GM23248 (cell line): ENCODE data around the gene TMIGD3. TPM values are rescaled to one million over a fixed set of nuclear protein-coding genes. Genes with fewer than 3 reads are reported as not detected.

Experiments
- DNase-seq: peaks from one replicate; pipeline ENCODE4 v3.0.0-alpha.2; 2015
- H2AFZ ChIP-seq: fragments of 200-600 bp; sonication (generic); 2 replicates; pipeline ENCODE4 v1.6.1; 2016; ENCODE audit warnings: antibody characterized with exemption
- H3F3A ChIP-seq: fragments of 200-600 bp; sonication (generic); 2 replicates; pipeline ENCODE4 v1.6.1; 2016; ENCODE audit warnings: mild to moderate bottlenecking, antibody characterized with exemption, mixed run types; ENCODE audit not compliant: insufficient read depth
- H3K27ac ChIP-seq: fragments of 200-600 bp; sonication (generic); 2 replicates; pipeline ENCODE4 v1.5.1; 2016; ENCODE audit warnings: mild to moderate bottlenecking
- H3K27me3 ChIP-seq: fragments of 200-600 bp; sonication (generic); replicated peaks from 2 replicates; pipeline ENCODE4 v1.6.1; 2016; ENCODE audit warnings: mild to moderate bottlenecking; ENCODE audit not compliant: insufficient read depth
- H3K36me3 ChIP-seq: fragments of 200-600 bp; sonication (generic); 2 replicates; pipeline ENCODE4 v1.6.1; 2016; ENCODE audit warnings: low read depth, mild to moderate bottlenecking
- H3K4me1 ChIP-seq: fragments of 200-600 bp; sonication (generic); 2 replicates; pipeline ENCODE4 v1.6.1; 2016; ENCODE audit warnings: mild to moderate bottlenecking; ENCODE audit not compliant: insufficient read depth
- H3K4me2 ChIP-seq: fragments of 200-600 bp; sonication (generic); one replicate; pipeline ENCODE4 v1.6.1; 2016; ENCODE audit warnings: mild to moderate bottlenecking; ENCODE audit not compliant: unreplicated experiment
- H3K4me3 ChIP-seq: fragments of 200-600 bp; sonication (generic); 2 replicates; pipeline ENCODE4 v1.5.1; 2016; ENCODE audit warnings: mild to moderate bottlenecking
- H3K79me2 ChIP-seq: fragments of 200-600 bp; sonication (generic); 2 replicates; pipeline ENCODE4 v1.6.1; 2016; ENCODE audit warnings: mild to moderate bottlenecking; ENCODE audit not compliant: insufficient read depth
- H3K9ac ChIP-seq: fragments of 200-600 bp; sonication (generic); 2 replicates; pipeline ENCODE4 v1.6.1; 2016; ENCODE audit warnings: mild to moderate bottlenecking
- H3K9me2 ChIP-seq: fragments of 200-600 bp; sonication (generic); 2 replicates; pipeline ENCODE4 v1.6.1; 2016; ENCODE audit warnings: mixed run types, mild to moderate bottlenecking, moderate library complexity; ENCODE audit not compliant: insufficient read depth
- H3K9me3 ChIP-seq: fragments of 200-600 bp; sonication (generic); one replicate; pipeline ENCODE4 v1.6.1; 2017; ENCODE audit warnings: low read depth
- H4K20me1 ChIP-seq: fragments of 200-600 bp; sonication (generic); 2 replicates; pipeline ENCODE4 v1.6.0; 2016; ENCODE audit not compliant: insufficient read depth
- EZH2 ChIP-seq: fragments of 200-600 bp; sonication (generic); IDR thresholded peaks from 2 replicates; pipeline ENCODE4 v1.6.1; 2018; ENCODE audit warnings: antibody characterized with exemption, mild to moderate bottlenecking; ENCODE audit not compliant: insufficient read depth, poor library complexity, severe bottlenecking
- EZH2phosphoT487 ChIP-seq: fragments of 200-600 bp; sonication (generic); IDR thresholded peaks from 2 replicates; pipeline ENCODE4 v1.6.1; 2018; ENCODE audit warnings: antibody characterized with exemption, moderate library complexity, mild to moderate bottlenecking, low read depth; ENCODE audit not compliant: insufficient read depth
- WGBS, 2 experiments: methylation state at CpG; one replicate each; pipeline ENCODE4 v1.1.6; 2015 to 2017; ENCODE audit warnings: low lambda C conversion rate in 2 of 2, low coverage in 1 of 2; ENCODE audit errors: missing lambda C conversion rate in 2 of 2; 5-methylcytosine and 5-hydroxymethylcytosine counted together
- in situ Hi-C: fragments of 300-500 bp; cut with MboI; formaldehyde crosslinking; loops from 2 replicates; pipeline ENCODE4 v1.15.0; 2020
- polyA plus RNA-seq: library from polyadenylated mRNA; unstranded; fragments of >200 nt; fragmentation: Nextera tagmentation; extraction: Ambion mirVana; gene quantifications from 2 replicates; pipeline ENCODE4 v1.2.1, GENCODE V29; 2016
- total RNA-seq: library from RNA; depleted of rRNA; stranded (reverse); fragments of >200 nt; shearing (Covaris generic); gene quantifications from 2 replicates; pipeline ENCODE4 v1.2.3, GENCODE V29; 2014

The TMIGD3 gene
- total and polyA plus RNA-seq, 2 experiments from 2014 or later = not detected

DNA sequence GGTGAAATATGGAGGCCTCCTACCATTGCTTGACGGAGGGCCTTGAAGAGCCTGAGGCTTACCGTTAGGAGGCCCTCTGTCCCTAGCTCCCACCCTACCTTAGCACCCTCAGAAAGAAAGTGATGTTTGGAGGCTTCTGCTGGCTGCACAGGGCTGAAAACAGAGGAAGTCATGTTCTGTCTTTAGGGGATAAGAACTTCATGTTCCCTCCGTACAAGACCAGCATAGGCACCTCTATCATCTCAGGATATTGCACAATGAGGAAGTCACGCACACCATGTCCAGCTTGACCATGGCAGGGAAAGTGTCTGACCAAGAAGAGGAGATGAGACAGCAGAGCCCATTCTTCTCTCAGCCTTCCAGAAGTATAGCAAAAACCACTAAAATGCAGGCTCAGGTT lies 13.8 kb downstream of the TMIGD3 start:
- no peak for DNase-seq
- TF ChIP-seq EZH2 = no peak
- TF ChIP-seq EZH2phosphoT487 = no peak
- Histone ChIP-seq H3F3A (no peaks in the 10 kb centered on the region), H3K4me2 (no peak overlapping the region), H2AFZ (no peak overlapping the region), H3K27ac (no peak overlapping the region), H3K79me2 (no peaks in the 10 kb centered on the region), H3K9me3 (no peaks in the 10 kb centered on the region), H3K36me3 (no peaks in the 10 kb centered on the region), H3K9me2 (no peaks in the 10 kb centered on the region), H4K20me1 (no peaks in the 10 kb centered on the region), H3K4me3 (no peak overlapping the region), H3K4me1 (no peaks in the 10 kb centered on the region), H3K9ac (no peak overlapping the region), H3K27me3 (peaks cover 10% of the 10 kb centered on the region; the same call in 1 of the 2 replicates)
- in situ Hi-C loops = loop anchor here (10.0 to 25.0 kb wide), 2 partner anchors 175 to 873 kb away; no protein-coding TSS in a partner anchor
- 71 to 74% methylated on average over 4 of the region's 4 CpGs for WGBS, 2 experiments

DNA sequence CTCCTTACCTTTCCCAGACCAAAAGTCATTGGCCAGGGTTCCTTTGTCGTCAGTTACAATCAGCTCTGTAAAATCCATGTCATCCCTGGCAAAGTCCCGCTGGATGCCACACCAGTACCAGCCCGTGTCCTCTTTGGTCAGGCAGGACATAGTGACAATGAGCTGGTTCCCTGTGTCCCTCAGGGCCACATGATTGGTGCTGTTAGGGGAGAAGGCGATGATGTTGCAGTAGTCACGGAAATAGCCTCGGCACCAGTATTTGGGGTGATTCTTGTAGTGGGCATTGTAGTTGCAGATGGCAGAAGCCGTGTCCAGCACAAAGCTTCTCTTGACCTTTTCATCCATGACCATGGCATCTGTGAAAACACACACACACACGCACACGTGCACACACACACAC lies 14.8 kb downstream of the TMIGD3 start:
- no peak overlapping the region for H3K4me2 ChIP-seq
- no peaks in the 10 kb centered on the region for H3K79me2 ChIP-seq
- no peaks in the 10 kb centered on the region for H3K9me3 ChIP-seq
- no peak for DNase-seq
- no peaks in the 10 kb centered on the region; the same call in 1 of the 2 replicates for H3K4me1 ChIP-seq
- H3K9ac ChIP-seq = no peak overlapping the region
- TF ChIP-seq EZH2phosphoT487 (no peak), EZH2 (no peak)
- H3K9me2 ChIP-seq = no peaks in the 10 kb centered on the region
- H3K27me3 ChIP-seq = peaks cover under 1% of the 10 kb centered on the region; the same call in 1 of the 2 replicates
- 81 to 91% methylated on average over 9 of the region's 9 CpGs for WGBS, 2 experiments
- H2AFZ ChIP-seq = no peak overlapping the region
- no peak overlapping the region for H3K4me3 ChIP-seq
- no peaks in the 10 kb centered on the region for H4K20me1 ChIP-seq
- in situ Hi-C loops = loop anchor here (25.0 kb wide), 1 partner anchor 874 kb away; no protein-coding TSS in a partner anchor
- no peaks in the 10 kb centered on the region for H3K36me3 ChIP-seq
- H3K27ac ChIP-seq = no peak overlapping the region
- H3F3A ChIP-seq = peaks cover 1% of the 10 kb centered on the region; the same call in 1 of the 2 replicates

DNA sequence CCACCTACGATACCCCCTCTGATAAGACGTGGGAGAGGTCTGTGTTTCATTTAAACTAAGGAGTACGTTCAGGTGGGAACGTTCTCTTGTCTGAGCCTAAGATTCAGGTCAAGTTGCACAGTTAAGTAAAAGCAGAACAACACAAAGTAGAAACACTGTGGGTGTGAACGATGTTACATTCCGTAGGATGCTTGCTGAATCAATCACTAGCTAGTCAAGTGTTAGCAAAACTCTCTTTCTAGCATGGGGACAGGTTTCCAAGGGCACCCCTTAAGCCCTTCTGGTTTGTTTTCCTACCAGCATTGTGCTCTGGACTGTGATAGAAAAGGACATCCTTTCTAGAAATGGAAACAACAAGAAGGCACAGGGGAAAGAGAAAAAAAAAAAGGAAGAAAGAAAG lies 16.3 kb downstream of the TMIGD3 start:
- H3K4me1 ChIP-seq = peaks cover 10% of the 10 kb centered on the region
- in situ Hi-C loops = loop anchor here (25.0 kb wide), 1 partner anchor 875 kb away; no protein-coding TSS in a partner anchor
- no peaks in the 10 kb centered on the region for H3K79me2 ChIP-seq
- TF ChIP-seq EZH2phosphoT487 = no peak
- TF ChIP-seq EZH2 = no peak
- no peaks in the 10 kb centered on the region for H3K9me3 ChIP-seq
- no peaks in the 10 kb centered on the region; the same call in 1 of the 2 replicates for H3K27me3 ChIP-seq
- H3F3A ChIP-seq = peaks cover 14% of the 10 kb centered on the region; the same call in 1 of the 2 replicates
- no peak overlapping the region for H3K27ac ChIP-seq
- 71 to 80% methylated on average over 6 of the region's 6 CpGs for WGBS, 2 experiments
- H3K4me3 ChIP-seq = no peak overlapping the region
- no peak overlapping the region for H3K4me2 ChIP-seq
- H3K9ac ChIP-seq = no peak overlapping the region
- H3K9me2 ChIP-seq = no peaks in the 10 kb centered on the region
- no peaks in the 10 kb centered on the region for H4K20me1 ChIP-seq
- no peak for DNase-seq
- no peak overlapping the region for H2AFZ ChIP-seq
- H3K36me3 ChIP-seq = no peaks in the 10 kb centered on the region

GRCh38 chr1:111486431-111486830 lies 17.0 kb downstream of the TMIGD3 start:
- no peaks in the 10 kb centered on the region; the same call in 1 of the 2 replicates for H3K27me3 ChIP-seq
- peaks cover 10% of the 10 kb centered on the region for H3K4me1 ChIP-seq
- DNase-seq = no peak
- no peaks in the 10 kb centered on the region for H3K36me3 ChIP-seq
- in situ Hi-C loops = loop anchor here (25.0 kb wide), 1 partner anchor 876 kb away; no protein-coding TSS in a partner anchor
- peaks cover 14% of the 10 kb centered on the region; the same call in 1 of the 2 replicates for H3F3A ChIP-seq
- H2AFZ ChIP-seq = no peak overlapping the region
- TF ChIP-seq EZH2 (no peak), EZH2phosphoT487 (no peak)
- H3K27ac ChIP-seq = no peak overlapping the region
- H4K20me1 ChIP-seq = no peaks in the 10 kb centered on the region
- no peaks in the 10 kb centered on the region for H3K79me2 ChIP-seq
- H3K9ac ChIP-seq = no peak overlapping the region
- WGBS, 2 experiments = 91 to 94% methylated on average over 7 of the region's 7 CpGs
- no peaks in the 10 kb centered on the region for H3K9me3 ChIP-seq
- no peaks in the 10 kb centered on the region for H3K9me2 ChIP-seq
- no peak overlapping the region for H3K4me3 ChIP-seq
- H3K4me2 ChIP-seq = no peak overlapping the region
